GM08714 (cell line): ENCODE results near the gene GZMM.
"Not testable (repeated sequence)": the region's sequence is repeated elsewhere in the genome, so short reads cannot be mapped to it uniquely, and the experiment has no call there.

Experiments
- H3K4me3 ChIP-seq: fragments of 200-500 bp; sonication (Bioruptor generic); 2 replicates; pipeline ENCODE4 v1.5.1; 2014; ENCODE audit warnings: mild to moderate bottlenecking, low read length, inconsistent platforms
- ZNF274 ChIP-seq: IDR thresholded peaks from 2 replicates; pipeline ENCODE4 v1.6.1; 2012; ENCODE audit warnings: mild to moderate bottlenecking, low read depth, low read length

Gene GZMM

GRCh38 chr19:583198-583967, 39.5 kb downstream of the GZMM start:
- no peak for TF ChIP-seq ZNF274
- no peak overlapping the region for H3K4me3 ChIP-seq

- TF ChIP-seq ZNF274 = no peak
- H3K4me3 ChIP-seq = no peak overlapping the region
Observed at GRCh38 chr19:583968-584239, 40.1 kb downstream of the GZMM start.

DNA sequence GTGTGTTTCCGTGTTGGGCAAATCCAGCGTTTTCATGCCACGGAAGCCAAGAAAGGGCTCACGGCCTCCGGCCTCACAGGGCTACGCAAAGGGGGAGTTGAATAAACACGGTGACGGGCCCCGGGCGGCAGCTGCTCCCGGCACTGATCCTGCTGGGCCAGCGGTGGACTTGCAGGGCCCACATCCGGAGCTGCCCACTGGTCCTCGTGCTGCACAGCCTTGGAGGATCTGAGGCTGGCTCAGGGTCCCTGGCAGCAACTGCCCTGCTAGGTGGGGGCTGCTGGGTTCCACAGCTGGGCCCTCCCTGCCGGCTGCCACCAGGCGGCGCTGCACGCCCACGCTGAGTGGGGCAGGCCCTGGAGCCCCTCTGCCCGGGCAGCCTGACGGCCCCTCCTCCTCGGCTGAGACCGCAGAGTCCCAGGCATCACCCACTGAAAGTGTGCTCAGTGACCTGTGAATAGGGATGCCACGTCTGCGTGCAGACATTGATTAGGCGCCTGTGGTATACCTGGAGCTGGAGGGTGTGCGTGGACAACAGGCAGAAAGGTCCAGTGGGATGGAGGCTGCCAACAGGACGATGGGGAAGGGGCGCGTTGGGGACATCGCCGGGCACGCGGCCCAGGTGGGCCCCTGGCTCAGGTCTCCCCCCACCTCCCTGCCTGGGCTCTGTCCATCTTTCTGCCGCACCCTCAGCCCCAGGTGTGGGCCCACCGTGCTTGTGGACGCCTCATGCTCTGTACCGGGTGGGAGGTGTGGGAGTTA, 40.6 kb downstream of the GZMM start:
- TF ChIP-seq ZNF274 = no peak
- H3K4me3 ChIP-seq = no peak overlapping the region

- H3K4me3 ChIP-seq = not testable (repeated sequence)
Observed at GRCh38 chr19:585146-585545, 41.3 kb downstream of the GZMM start.

GRCh38 chr19:585551-586110, 41.8 kb downstream of the GZMM start:
- no peak overlapping the region for H3K4me3 ChIP-seq
- no peak for TF ChIP-seq ZNF274

DNA sequence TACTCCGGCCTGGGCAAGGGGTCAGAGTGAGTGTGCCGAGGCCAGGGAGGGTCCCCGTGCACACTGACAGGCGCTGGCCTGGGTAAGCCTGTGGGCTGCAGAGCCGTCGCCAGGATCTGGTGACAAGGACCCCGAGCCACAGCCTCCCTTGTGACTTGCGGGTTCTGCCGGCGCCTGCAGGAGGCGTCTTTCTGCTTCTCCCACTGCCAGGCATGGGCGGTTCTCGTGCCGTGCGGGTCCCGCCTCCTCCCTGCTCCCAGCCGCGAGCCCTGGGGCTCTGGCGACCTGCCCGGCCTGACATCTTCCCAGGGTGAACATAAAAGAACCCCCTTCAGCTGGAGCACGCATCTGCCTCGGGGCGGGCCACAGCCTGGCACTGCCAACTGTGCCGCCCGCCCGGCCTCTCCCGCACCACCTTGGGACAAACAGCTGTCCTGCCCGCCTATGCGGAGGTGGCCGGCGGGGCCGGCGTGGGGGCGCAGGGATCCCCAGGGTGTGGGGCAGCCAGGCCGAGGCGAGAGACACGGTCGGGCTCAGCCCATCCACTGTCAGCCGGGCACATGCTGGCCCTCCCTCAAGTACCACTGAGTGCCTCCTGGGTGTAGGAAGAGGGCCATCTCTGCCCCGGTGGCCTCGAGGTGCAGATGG, 44.4 kb downstream of the GZMM start:
- TF ChIP-seq ZNF274 = no peak
- no peak overlapping the region for H3K4me3 ChIP-seq

DNA sequence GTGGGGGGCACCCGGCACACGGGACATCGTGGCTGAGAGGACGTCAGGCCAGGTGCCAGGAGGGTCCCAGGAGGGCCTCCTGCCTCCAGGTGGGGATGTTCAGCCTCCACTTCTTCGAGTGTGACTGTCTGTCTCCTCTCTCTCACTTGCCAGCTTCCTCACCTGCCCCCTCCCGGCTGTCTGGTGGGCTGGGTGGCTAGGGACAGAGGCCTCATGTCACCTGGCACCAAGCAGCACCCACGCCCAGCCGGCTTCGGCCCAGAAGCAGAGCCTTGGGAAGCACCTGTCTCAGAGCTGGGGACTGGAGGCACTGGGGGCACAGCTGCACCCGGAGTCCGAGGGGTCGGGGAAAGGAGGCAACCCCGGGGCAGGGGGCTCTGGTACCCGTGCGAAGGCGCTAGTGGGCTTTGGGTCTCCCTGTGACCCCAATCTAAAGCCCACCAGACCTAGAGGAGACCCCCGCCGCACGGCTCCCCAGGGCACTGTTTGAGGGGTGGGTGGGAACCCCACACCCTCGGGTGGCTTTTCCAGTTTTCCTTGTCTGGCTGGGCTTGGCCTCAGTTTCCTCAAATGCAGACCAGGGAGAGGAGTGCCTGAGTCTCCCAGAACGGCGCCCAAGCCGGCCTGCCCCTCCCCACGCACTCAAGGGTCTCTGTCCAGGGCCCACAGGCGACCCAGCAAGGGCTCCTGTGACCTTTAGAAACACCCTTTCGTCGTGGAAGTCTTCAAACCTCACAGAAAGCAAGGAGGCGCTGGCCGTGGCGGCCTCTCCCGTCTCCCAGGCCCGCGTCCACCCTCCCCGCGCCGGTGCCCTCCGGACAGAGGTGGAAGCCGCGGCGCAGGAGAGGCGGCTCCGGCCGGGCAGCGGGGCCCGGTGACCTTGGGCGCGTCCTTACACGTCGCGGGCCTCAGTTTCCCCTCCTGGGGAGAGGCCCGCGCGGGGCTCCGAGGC, 45.2 kb downstream of the GZMM start:
- H3K4me3 ChIP-seq = no peak overlapping the region
- no peak for TF ChIP-seq ZNF274

- no peak for TF ChIP-seq ZNF274
- H3K4me3 ChIP-seq = no peak within 1 kb of the TSS
Observed at GRCh38 chr19:589693-590395, 46.0 kb downstream of the GZMM start, which contains the start of gene HCN2. Gene HCN2, plus strand, starts transcription at chr19:589881. Its CDS starts 65 bp downstream, at chr19:589946.

- no peak overlapping the region for H3K4me3 ChIP-seq
- no peak for TF ChIP-seq ZNF274
Observed at GRCh38 chr19:590396-590745, 46.5 kb downstream of the GZMM start.

- no peak for TF ChIP-seq ZNF274
- H3K4me3 ChIP-seq = no peak overlapping the region
Observed at GRCh38 chr19:590750-591098, 46.9 kb downstream of the GZMM start.

DNA sequence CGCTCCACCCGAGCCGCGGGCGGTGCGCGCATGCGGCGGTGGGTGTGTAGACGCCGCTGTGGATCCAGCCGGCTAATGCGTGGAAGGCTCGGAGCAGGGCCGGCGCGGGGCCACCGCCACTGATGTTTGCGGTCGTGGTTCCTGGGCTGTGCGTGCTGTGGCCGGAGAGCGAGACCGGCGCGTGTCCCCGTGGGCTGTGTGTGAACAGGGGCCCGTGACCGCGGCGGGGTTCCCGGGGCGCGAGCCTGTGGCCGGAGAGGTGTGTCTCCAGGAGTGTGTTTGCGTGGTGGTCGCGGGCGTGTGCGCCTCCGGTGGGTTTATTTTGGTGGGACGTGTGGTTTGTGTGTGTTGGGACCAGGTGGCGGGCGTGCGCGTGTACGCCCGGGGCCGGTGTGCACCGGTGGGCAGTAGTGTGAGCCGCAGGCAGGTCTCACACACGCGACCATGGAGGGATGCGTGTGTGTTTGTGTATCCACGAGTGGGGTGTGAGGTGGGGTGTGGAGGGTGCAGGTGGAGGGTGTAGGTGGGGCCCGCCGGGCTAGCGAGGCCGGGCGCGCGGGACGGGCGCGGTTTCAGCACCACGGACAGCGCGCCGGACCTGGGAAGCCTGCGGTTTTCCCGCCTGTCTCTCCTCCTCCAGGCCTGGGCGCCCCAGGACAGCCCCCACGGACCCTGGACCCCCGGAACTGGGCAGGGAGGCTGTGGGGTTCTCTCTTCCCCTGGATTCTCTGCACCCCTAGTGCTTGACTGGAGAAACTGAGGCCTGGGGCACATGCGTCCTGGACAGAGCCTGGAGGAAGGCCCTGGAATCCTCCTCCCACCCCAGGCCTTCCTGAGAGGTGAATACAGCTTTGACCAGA, 47.5 kb downstream of the GZMM start:
- TF ChIP-seq ZNF274 = no peak
- H3K4me3 ChIP-seq = no peak overlapping the region

- TF ChIP-seq ZNF274 = no peak
Observed at GRCh38 chr19:592101-592500, 48.2 kb downstream of the GZMM start.

More at GRCh38 chr19:592101-592500, 48.2 kb downstream of the GZMM start:
- no peak overlapping the region for H3K4me3 ChIP-seq
